PC-9 (cell line): ENCODE measurements around the gene GNG13. TPM values are rescaled to one million over a fixed set of nuclear protein-coding genes. Genes with fewer than 3 reads are reported as not detected.

Experiments used
- BruUV-seq: library from RNA; stranded (reverse); fragments of 400-500 nt; replicated peaks from 2 replicates; lab custom pipeline; 2021; lab: Mats Ljungman, UMichigan
- CTCF ChIA-PET: fragments of 300-600 bp; sonication (Branson Sonifier 250); formaldehyde crosslinking; loops from one replicate; lab custom pipeline; 2022; ENCODE audit warnings: antibody characterized with exemption; lab: Charles Lee
- POLR2A ChIA-PET: fragments of 300-600 bp; sonication (Branson Sonifier 250); formaldehyde crosslinking; loops from one replicate; lab custom pipeline; 2022; ENCODE audit warnings: antibody characterized with exemption; ENCODE audit not compliant: unreplicated experiment; lab: Charles Lee
- DNase-seq, 2 experiments: peaks; one replicate each; pipeline versions ENCODE4 v3.0.0 to v3.0.0-alpha.2; 2015 to 2022; ENCODE audit warnings: mixed read lengths in 1 of 2
- H2AFZ ChIP-seq: fragments of 200-600 bp; sonication (generic); 2 replicates; pipeline ENCODE4 v1.8.1; 2017; ENCODE audit warnings: antibody characterized with exemption
- H3F3A ChIP-seq: fragments of 200-600 bp; sonication (generic); 2 replicates; pipeline ENCODE4 v1.8.1; 2017; ENCODE audit warnings: antibody characterized with exemption, mild to moderate bottlenecking, low read depth; ENCODE audit not compliant: insufficient read depth
- H3K27ac ChIP-seq: fragments of 200-600 bp; sonication (generic); 2 replicates; pipeline ENCODE4 v1.6.1; 2016; ENCODE audit warnings: mixed run types
- H3K27me3 ChIP-seq: fragments of 200-600 bp; sonication (generic); 2 replicates; pipeline ENCODE4 v1.6.1; 2016; ENCODE audit warnings: low read depth, mixed run types; ENCODE audit not compliant: insufficient read depth
- H3K36me3 ChIP-seq: fragments of 200-600 bp; sonication (generic); 2 replicates; pipeline ENCODE4 v1.6.1; 2016; ENCODE audit warnings: low read depth, mixed run types
- H3K4me1 ChIP-seq: fragments of 200-600 bp; sonication (generic); replicated peaks from 2 replicates; pipeline ENCODE4 v1.6.1; 2016; ENCODE audit warnings: mixed run types; ENCODE audit not compliant: insufficient read depth
- H3K4me2 ChIP-seq: fragments of 200-600 bp; sonication (generic); 2 replicates; pipeline ENCODE4 v1.6.1; 2017; ENCODE audit warnings: mixed run types
- H3K4me3 ChIP-seq: fragments of 200-600 bp; sonication (generic); 2 replicates; pipeline ENCODE4 v1.6.1; 2016; ENCODE audit warnings: mixed run types
- H3K79me2 ChIP-seq: fragments of 200-600 bp; sonication (generic); 2 replicates; pipeline ENCODE4 v1.6.1; 2017; ENCODE audit warnings: low read depth, mixed run types
- H3K9me2 ChIP-seq: fragments of 200-600 bp; sonication (generic); 2 replicates; pipeline ENCODE4 v1.8.1; 2017; ENCODE audit warnings: mild to moderate bottlenecking; ENCODE audit not compliant: insufficient read depth
- H3K9me3 ChIP-seq: fragments of 200-600 bp; sonication (generic); 2 replicates; pipeline ENCODE4 v1.8.1; 2016; ENCODE audit warnings: low read depth; ENCODE audit not compliant: insufficient read depth
- H4K20me1 ChIP-seq: fragments of 200-600 bp; sonication (generic); 2 replicates; pipeline ENCODE4 v1.8.1; 2017; ENCODE audit not compliant: insufficient read depth
- EZH2 ChIP-seq: fragments of 200-600 bp; sonication (generic); IDR thresholded peaks from 2 replicates; pipeline ENCODE4 v1.8.0; 2017; ENCODE audit warnings: antibody characterized with exemption, low read depth
- intact Hi-C: fragments of 100-400 bp; cut with micrococcal nuclease; formaldehyde crosslinking; loops from one replicate; pipeline ENCODE4 v1.10.0; 2022; ENCODE audit not compliant: unreplicated experiment
- total RNA-seq: library from RNA; stranded (reverse); gene quantifications from 2 replicates; pipeline ENCODE4 v1.2.3, GENCODE V29; 2021
- TF ChIP-seq, protein P1 (sequence below): fragments of 200-600 bp; sonication (generic); conservative IDR thresholded peaks from 2 replicates; pipeline ENCODE4 v1.6.1; 2017; ENCODE audit warnings: mixed run types, antibody characterized with exemption, mild to moderate bottlenecking, moderate library complexity

The GNG13 gene
- total RNA-seq, 1 experiment from 2014 or later: not detected

DNA sequence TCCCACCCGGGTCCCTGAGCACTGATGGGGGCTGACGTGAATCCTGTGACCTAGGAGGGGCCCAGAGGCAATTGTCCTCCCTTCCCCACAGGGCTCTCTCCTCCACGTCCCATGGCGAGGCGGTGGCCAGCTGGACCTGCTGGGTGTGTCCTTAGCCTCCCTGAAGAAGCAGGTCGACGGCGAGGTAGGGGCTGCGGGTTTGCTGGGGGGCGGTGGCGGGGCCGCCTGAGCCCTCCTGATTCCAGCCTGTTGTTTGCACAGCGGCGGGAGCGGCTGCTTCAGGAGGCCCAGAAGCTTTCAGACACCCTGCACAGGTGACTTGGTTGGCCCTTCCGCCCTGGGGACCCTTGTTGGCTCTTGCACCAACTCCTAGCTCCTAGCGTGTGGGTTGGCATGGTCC lies 10.4 kb downstream of the GNG13 start:
- Histone ChIP-seq H4K20me1 (peaks cover 9% of the 10 kb centered on the region; the same call in 1 of the 2 replicates), H3K27ac (no peak overlapping the region), H3K9me2 (no peaks in the 10 kb centered on the region), H3K4me3 (no peak overlapping the region), H3K36me3 (no peaks in the 10 kb centered on the region; the same call in 1 of the 2 replicates), H3K4me1 (peaks cover 16% of the 10 kb centered on the region), H3F3A (peaks cover 3% of the 10 kb centered on the region; the same call in 1 of the 2 replicates), H3K27me3 (no peaks in the 10 kb centered on the region), H3K79me2 (peaks cover 28% of the 10 kb centered on the region), H3K9me3 (no peaks in the 10 kb centered on the region), H2AFZ (no peak overlapping the region), H3K4me2 (no peak overlapping the region)
- BruUV-seq: no TSS peak
- no peak for DNase-seq
- intact Hi-C loops: no loop called here
- no peak for TF ChIP-seq EZH2
- TF ChIP-seq, protein P1, sequence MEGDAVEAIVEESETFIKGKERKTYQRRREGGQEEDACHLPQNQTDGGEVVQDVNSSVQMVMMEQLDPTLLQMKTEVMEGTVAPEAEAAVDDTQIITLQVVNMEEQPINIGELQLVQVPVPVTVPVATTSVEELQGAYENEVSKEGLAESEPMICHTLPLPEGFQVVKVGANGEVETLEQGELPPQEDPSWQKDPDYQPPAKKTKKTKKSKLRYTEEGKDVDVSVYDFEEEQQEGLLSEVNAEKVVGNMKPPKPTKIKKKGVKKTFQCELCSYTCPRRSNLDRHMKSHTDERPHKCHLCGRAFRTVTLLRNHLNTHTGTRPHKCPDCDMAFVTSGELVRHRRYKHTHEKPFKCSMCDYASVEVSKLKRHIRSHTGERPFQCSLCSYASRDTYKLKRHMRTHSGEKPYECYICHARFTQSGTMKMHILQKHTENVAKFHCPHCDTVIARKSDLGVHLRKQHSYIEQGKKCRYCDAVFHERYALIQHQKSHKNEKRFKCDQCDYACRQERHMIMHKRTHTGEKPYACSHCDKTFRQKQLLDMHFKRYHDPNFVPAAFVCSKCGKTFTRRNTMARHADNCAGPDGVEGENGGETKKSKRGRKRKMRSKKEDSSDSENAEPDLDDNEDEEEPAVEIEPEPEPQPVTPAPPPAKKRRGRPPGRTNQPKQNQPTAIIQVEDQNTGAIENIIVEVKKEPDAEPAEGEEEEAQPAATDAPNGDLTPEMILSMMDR: no peak
- ChIA-PET CTCF (no interaction called here), POLR2A (no interaction called here)

DNA sequence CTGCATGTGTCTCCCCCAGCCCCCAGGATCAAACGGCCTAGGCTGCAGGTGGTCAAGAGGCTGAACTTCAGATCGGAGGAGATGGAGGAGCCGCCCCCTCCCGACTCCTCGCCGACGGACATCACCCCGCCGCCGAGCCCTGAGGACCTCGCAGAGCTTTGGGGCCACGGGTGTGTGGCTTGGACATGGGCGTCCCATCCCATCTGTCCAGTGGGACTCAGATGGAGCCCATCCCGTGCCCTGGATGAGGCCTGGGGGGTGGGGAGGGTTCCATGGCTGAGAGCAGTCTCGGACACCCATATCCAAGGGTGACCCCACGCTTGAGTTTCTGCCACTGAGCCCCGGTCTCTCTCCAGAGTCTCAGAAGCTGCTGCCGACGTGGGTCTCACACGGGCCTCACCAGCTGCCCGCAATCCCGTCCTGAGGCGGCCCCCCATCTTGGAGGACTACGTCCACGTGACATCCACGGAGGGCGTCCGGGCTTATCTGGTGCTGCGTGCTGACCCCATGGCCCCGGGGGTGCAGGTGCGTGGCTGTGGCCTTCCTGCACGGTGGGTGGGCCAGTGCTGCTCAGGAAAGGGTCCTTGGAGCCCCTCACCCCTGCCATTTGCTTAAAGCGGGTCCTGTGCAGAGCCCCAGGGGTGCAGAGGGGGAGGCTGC lies 11.2 kb downstream of the GNG13 start:
- intact Hi-C loops: no loop called here
- peak overlapping the region; percentile 92 for H3K4me3 ChIP-seq
- no peak for DNase-seq
- POLR2A ChIA-PET: no interaction called here
- no peaks in the 10 kb centered on the region for H3K9me2 ChIP-seq
- H4K20me1 ChIP-seq: peaks cover 13% of the 10 kb centered on the region; the same call in 1 of the 2 replicates
- peaks cover 16% of the 10 kb centered on the region for H3K4me1 ChIP-seq
- peaks cover 28% of the 10 kb centered on the region for H3K79me2 ChIP-seq
- H3K36me3 ChIP-seq: no peaks in the 10 kb centered on the region; the same call in 1 of the 2 replicates
- no peaks in the 10 kb centered on the region for H3K27me3 ChIP-seq
- BruUV-seq: TSS peak; percentile 37
- H3F3A ChIP-seq: peaks cover 10% of the 10 kb centered on the region; the same call in 1 of the 2 replicates
- peak overlapping the region; percentile 81 for H3K4me2 ChIP-seq
- no peak overlapping the region for H3K27ac ChIP-seq
- no peak for TF ChIP-seq EZH2
- TF ChIP-seq, protein P1: no peak
- H3K9me3 ChIP-seq: no peaks in the 10 kb centered on the region
- H2AFZ ChIP-seq: no peak overlapping the region; the same call in 1 of the 2 replicates
- CTCF ChIA-PET: interaction anchor here (0.6 to 1.8 kb wide), 2 partner anchors 77 to 257 kb away, joined by 4 to 10 read pairs; no protein-coding TSS in a partner anchor

DNA sequence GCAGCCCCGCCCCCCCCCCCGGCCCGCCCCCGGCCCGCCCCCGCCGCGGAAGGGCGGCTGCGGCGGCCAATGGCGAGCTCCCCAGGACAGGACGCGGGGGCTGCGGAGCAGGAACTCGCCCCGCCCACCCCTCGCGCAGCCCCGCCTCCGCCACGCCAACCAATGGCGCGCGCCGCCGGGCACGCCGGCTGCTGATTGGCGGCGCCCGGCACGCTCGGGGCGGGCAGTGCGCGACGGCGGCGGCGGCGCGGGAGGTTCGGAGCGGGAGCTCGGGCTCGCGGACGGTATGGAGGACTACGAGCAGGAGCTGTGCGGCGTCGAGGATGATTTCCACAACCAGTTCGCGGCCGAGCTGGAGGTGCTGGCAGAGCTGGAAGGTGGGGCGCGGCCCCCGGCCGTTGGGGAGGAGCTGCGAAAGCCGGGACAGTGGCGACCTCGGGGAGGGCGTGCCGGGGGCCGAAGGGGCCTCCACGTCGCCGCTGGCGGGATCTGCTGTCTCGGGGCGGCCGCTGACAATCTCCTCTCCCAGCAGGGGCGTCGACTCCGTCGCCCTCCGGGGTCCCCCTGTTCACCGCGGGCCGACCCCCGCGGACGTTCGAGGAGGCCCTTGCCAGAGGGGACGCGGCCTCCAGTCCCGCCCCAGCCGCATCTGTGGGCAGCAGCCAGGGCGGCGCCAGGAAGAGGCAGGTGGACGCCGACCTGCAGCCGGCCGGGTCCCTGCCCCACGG lies 12.0 kb downstream of the GNG13 start, which contains the start of gene CHTF18:
TSS of gene CHTF18 (plus strand) at position 222 of the 728 bp plus-strand sequence. CDS start at position 287, 65 bp downstream.
- ChIA-PET POLR2A (interaction anchor here (0.6 to 1.3 kb wide), 11 partner anchors 15 to 889 kb away, joined by 3 to 41 read pairs (median 4); partner anchors contain the start of genes ANTKMT, CCDC78, HAGHL and METRN), CTCF (interaction anchor here (0.6 to 1.8 kb wide), 7 partner anchors 27 to 715 kb away, joined by 3 to 10 read pairs (median 4); partner anchors contain the start of gene PGAP6)
- Histone ChIP-seq H3K4me1 (peaks cover 16% of the 10 kb centered on the region), H4K20me1 (peaks cover 13% of the 10 kb centered on the region; the same call in 1 of the 2 replicates), H3K9me3 (no peaks in the 10 kb centered on the region), H3K4me2 (peak within 1 kb of the TSS; percentile 92), H3K27me3 (no peaks in the 10 kb centered on the region), H3K79me2 (peaks cover 28% of the 10 kb centered on the region), H3F3A (peaks cover 10% of the 10 kb centered on the region; the same call in 1 of the 2 replicates), H3K4me3 (peak within 1 kb of the TSS; percentile 96), H3K9me2 (no peaks in the 10 kb centered on the region), H3K36me3 (no peaks in the 10 kb centered on the region; the same call in 1 of the 2 replicates), H2AFZ (peak within 1 kb of the TSS; percentile 90), H3K27ac (no peak within 1 kb of the TSS)
- DNase-seq: peak; percentile 74 to 97
- no peak for TF ChIP-seq EZH2
- TF ChIP-seq, protein P1: no peak
- BruUV-seq: no TSS peak
- intact Hi-C loops: no loop called here
